HUES48 (cell line): ENCODE data around the gene GPR89A.
"Not testable (repeated sequence)": the region's sequence is repeated elsewhere in the genome, so short reads cannot be mapped to it uniquely, and the experiment has no call there.

ENCODE experiments used
- H3K27ac ChIP-seq: one replicate; pipeline ENCODE4 v1.7.0; 2013; ENCODE audit warnings: low read depth, low read length, inconsistent platforms
- H3K27me3 ChIP-seq: 2 replicates; pipeline ENCODE4 v1.6.1; 2013; ENCODE audit warnings: mild to moderate bottlenecking, low read length; ENCODE audit not compliant: control insufficient read depth, insufficient read depth
- H3K36me3 ChIP-seq: 2 replicates; pipeline ENCODE4 v1.6.1; 2013; ENCODE audit warnings: low read length; ENCODE audit not compliant: control insufficient read depth, insufficient read depth
- H3K4me1 ChIP-seq: 2 replicates; pipeline ENCODE4 v1.6.1; 2013; ENCODE audit warnings: mild to moderate bottlenecking, low read length; ENCODE audit not compliant: control insufficient read depth, insufficient read depth
- H3K4me3 ChIP-seq: 2 replicates; pipeline ENCODE4 v1.5.1; 2013; ENCODE audit warnings: mild to moderate bottlenecking, low read depth, low read length
- H3K9ac ChIP-seq: 2 replicates; pipeline ENCODE4 v1.6.1; 2013; ENCODE audit warnings: mild to moderate bottlenecking, low read depth, low read length, moderate library complexity
- H3K9me3 ChIP-seq: 2 replicates; pipeline ENCODE4 v1.6.1; 2013; ENCODE audit warnings: low read length; ENCODE audit not compliant: control insufficient read depth, insufficient read depth

The GPR89A gene

GRCh38 chr1:145718465-145718864, 110.7 kb downstream of the GPR89A start:
- H3K9ac ChIP-seq, H3K9me3 ChIP-seq, H3K4me3 ChIP-seq, H3K27ac ChIP-seq, H3K36me3 ChIP-seq, H3K4me1 ChIP-seq: not testable (repeated sequence)
- H3K27me3 ChIP-seq = peaks cover 21% of the 10 kb centered on the region

- no peak within 1 kb of the TSS for H3K4me3 ChIP-seq
These were observed 111.7 kb downstream of the GPR89A start, which contains the start of gene CD160 for GRCh38 chr1:145719230-145720079. TSS of gene CD160 (plus strand) at chr1:145719499. CDS start at chr1:145728328, 8,829 bp downstream.

More at GRCh38 chr1:145719230-145720079, 111.7 kb downstream of the GPR89A start, which contains the start of gene CD160:
- Histone ChIP-seq H3K9me3 (no peaks in the 10 kb centered on the region), H3K9ac (no peak within 1 kb of the TSS), H3K4me1 (no peaks in the 10 kb centered on the region), H3K36me3 (no peaks in the 10 kb centered on the region), H3K27ac (no peak within 1 kb of the TSS), H3K27me3 (peaks cover 21% of the 10 kb centered on the region)
